Liver (tissue), 3 donors: ENCODE data around the gene KCNS3.

ENCODE experiments used
- EGR1 ChIP-seq, 2 donors: IDR thresholded peaks; 2 replicates each; pipeline ENCODE4 v1.6.1; 2016 to 2018; ENCODE audit warnings: antibody characterized with exemption in 2 of 2, low read depth in 2 of 2
- GABPA ChIP-seq, 2 donors: IDR thresholded peaks in 1 of 2; conservative IDR thresholded peaks in 1 of 2; 2 replicates each; pipeline ENCODE4 v1.6.1; 2016; ENCODE audit warnings: antibody characterized with exemption in 2 of 2, mild to moderate bottlenecking in 1 of 2, moderate library complexity in 1 of 2
- JUND ChIP-seq, 2 donors: IDR thresholded peaks; 2 replicates each; pipeline ENCODE4 v1.6.1; 2016; ENCODE audit warnings: antibody characterized with exemption in 2 of 2
- NR2F2 ChIP-seq: IDR thresholded peaks from 2 replicates; pipeline ENCODE4 v1.6.1; 2016; ENCODE audit warnings: antibody characterized with exemption
- RAD21 ChIP-seq, 2 donors: IDR thresholded peaks; 2 replicates each; pipeline ENCODE4 v1.6.1; 2016; ENCODE audit warnings: antibody characterized with exemption in 2 of 2, mild to moderate bottlenecking in 2 of 2
- RXRA ChIP-seq, 2 donors: IDR thresholded peaks; 2 replicates each; pipeline ENCODE4 v1.6.1; 2017 to 2018; ENCODE audit warnings: antibody characterized with exemption in 2 of 2, mild to moderate bottlenecking in 1 of 2
- SP1 ChIP-seq: IDR thresholded peaks from 2 replicates; pipeline ENCODE4 v1.6.1; 2018; ENCODE audit warnings: antibody characterized with exemption, mild to moderate bottlenecking
- TAF1 ChIP-seq: conservative IDR thresholded peaks from 2 replicates; pipeline ENCODE4 v1.6.1; 2016; ENCODE audit warnings: antibody characterized with exemption, mild to moderate bottlenecking
- YY1 ChIP-seq: IDR thresholded peaks from 2 replicates; pipeline ENCODE4 v1.6.1; 2016; ENCODE audit warnings: antibody characterized with exemption, mild to moderate bottlenecking
- TF ChIP-seq, protein P1 (sequence below): IDR thresholded peaks from 2 replicates; pipeline ENCODE4 v1.6.1; 2016; ENCODE audit warnings: antibody characterized with exemption
- TF ChIP-seq, protein P2 (sequence below): fragments of 150-350 bp; IDR thresholded peaks from 2 replicates; pipeline ENCODE4 v1.5.1; 2017; ENCODE audit warnings: improper control_type of control experiment, low read depth, low read length; ENCODE audit not compliant: missing input control
- TF ChIP-seq, protein P3 (sequence below): IDR thresholded peaks from 2 replicates; pipeline ENCODE4 v1.6.1; 2016; ENCODE audit warnings: antibody characterized with exemption
- TF ChIP-seq, protein P4 (sequence below): IDR thresholded peaks from 2 replicates; pipeline ENCODE4 v1.6.1; 2016; ENCODE audit warnings: antibody characterized with exemption
- TF ChIP-seq, protein P5 (sequence below): IDR thresholded peaks from 2 replicates; pipeline ENCODE4 v1.6.1; 2016; ENCODE audit warnings: antibody characterized with exemption, mild to moderate bottlenecking
- donor health status: healthy.
- donor health status: healthy.

DNA sequence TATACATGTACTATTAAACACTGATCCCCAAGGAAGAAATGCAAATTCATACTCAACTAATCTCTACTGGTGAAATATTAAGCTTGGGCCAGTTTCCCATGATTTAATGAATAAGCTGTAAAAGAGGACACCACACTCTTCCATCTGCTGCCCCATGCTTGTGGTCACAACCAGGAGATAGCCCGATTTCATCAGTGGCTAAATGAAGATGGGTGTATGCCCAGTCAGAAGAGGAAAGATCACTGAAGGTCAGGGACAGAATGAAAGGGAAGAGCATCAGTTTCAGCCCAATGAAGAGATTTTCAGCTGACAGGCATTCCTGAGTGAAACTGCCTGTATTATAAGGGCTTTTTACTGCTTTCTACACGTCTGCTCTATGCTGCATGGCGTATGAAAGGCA lies 103.5 kb downstream of the KCNS3 start:
- TF ChIP-seq, protein P1, sequence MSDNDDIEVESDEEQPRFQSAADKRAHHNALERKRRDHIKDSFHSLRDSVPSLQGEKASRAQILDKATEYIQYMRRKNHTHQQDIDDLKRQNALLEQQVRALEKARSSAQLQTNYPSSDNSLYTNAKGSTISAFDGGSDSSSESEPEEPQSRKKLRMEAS: no peak
- TF ChIP-seq RXRA (IDR thresholded peaks at IDR 0.05) (no peak), SP1 (no peak), GABPA (IDR thresholded peaks at IDR 0.05 in 1 of 2, conservative IDR thresholded peaks at IDR 0.05 in 1 of 2) (no peak), JUND (IDR thresholded peaks at IDR 0.05) (no peak), TAF1 (no peak), EGR1 (IDR thresholded peaks at IDR 0.05; ENCODE audit: low read depth in 2 of 2) (no peak), RAD21 (IDR thresholded peaks at IDR 0.05) (no peak), YY1 (no peak), NR2F2 (no peak)
- TF ChIP-seq, protein P2, sequence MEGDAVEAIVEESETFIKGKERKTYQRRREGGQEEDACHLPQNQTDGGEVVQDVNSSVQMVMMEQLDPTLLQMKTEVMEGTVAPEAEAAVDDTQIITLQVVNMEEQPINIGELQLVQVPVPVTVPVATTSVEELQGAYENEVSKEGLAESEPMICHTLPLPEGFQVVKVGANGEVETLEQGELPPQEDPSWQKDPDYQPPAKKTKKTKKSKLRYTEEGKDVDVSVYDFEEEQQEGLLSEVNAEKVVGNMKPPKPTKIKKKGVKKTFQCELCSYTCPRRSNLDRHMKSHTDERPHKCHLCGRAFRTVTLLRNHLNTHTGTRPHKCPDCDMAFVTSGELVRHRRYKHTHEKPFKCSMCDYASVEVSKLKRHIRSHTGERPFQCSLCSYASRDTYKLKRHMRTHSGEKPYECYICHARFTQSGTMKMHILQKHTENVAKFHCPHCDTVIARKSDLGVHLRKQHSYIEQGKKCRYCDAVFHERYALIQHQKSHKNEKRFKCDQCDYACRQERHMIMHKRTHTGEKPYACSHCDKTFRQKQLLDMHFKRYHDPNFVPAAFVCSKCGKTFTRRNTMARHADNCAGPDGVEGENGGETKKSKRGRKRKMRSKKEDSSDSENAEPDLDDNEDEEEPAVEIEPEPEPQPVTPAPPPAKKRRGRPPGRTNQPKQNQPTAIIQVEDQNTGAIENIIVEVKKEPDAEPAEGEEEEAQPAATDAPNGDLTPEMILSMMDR: no peak
- TF ChIP-seq, protein P3, sequence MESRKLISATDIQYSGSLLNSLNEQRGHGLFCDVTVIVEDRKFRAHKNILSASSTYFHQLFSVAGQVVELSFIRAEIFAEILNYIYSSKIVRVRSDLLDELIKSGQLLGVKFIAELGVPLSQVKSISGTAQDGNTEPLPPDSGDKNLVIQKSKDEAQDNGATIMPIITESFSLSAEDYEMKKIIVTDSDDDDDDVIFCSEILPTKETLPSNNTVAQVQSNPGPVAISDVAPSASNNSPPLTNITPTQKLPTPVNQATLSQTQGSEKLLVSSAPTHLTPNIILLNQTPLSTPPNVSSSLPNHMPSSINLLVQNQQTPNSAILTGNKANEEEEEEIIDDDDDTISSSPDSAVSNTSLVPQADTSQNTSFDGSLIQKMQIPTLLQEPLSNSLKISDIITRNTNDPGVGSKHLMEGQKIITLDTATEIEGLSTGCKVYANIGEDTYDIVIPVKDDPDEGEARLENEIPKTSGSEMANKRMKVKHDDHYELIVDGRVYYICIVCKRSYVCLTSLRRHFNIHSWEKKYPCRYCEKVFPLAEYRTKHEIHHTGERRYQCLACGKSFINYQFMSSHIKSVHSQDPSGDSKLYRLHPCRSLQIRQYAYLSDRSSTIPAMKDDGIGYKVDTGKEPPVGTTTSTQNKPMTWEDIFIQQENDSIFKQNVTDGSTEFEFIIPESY: no peak
- TF ChIP-seq, protein P4, sequence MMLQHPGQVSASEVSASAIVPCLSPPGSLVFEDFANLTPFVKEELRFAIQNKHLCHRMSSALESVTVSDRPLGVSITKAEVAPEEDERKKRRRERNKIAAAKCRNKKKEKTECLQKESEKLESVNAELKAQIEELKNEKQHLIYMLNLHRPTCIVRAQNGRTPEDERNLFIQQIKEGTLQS: no peak
- TF ChIP-seq, protein P5, sequence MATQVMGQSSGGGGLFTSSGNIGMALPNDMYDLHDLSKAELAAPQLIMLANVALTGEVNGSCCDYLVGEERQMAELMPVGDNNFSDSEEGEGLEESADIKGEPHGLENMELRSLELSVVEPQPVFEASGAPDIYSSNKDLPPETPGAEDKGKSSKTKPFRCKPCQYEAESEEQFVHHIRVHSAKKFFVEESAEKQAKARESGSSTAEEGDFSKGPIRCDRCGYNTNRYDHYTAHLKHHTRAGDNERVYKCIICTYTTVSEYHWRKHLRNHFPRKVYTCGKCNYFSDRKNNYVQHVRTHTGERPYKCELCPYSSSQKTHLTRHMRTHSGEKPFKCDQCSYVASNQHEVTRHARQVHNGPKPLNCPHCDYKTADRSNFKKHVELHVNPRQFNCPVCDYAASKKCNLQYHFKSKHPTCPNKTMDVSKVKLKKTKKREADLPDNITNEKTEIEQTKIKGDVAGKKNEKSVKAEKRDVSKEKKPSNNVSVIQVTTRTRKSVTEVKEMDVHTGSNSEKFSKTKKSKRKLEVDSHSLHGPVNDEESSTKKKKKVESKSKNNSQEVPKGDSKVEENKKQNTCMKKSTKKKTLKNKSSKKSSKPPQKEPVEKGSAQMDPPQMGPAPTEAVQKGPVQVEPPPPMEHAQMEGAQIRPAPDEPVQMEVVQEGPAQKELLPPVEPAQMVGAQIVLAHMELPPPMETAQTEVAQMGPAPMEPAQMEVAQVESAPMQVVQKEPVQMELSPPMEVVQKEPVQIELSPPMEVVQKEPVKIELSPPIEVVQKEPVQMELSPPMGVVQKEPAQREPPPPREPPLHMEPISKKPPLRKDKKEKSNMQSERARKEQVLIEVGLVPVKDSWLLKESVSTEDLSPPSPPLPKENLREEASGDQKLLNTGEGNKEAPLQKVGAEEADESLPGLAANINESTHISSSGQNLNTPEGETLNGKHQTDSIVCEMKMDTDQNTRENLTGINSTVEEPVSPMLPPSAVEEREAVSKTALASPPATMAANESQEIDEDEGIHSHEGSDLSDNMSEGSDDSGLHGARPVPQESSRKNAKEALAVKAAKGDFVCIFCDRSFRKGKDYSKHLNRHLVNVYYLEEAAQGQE: no peak
